NCI-H345 treated with DMSO at 0.1 percent for 48 hours (cell line): ENCODE measurements around the gene ZNF253.
"Not testable (repeated sequence)": the region's sequence is repeated elsewhere in the genome, so short reads cannot be mapped to it uniquely, and the experiment has no call there.

Experiments used
- DNase-seq: peaks from one replicate; lab custom pipeline; 2025; ENCODE audit not compliant: unreplicated experiment; lab: John Stamatoyannopoulos, UW

ZNF253 gene

GRCh38 chr19:19892055-19892941 is 26.6 kb downstream of the ZNF253 start:
- not testable (repeated sequence) for DNase-seq

- no peak for DNase-seq
Observed at GRCh38 chr19:19900139-19900728, 34.6 kb downstream of the ZNF253 start.

- peak; percentile 60 for DNase-seq
Observed at GRCh38 chr19:19900729-19901444, 35.2 kb downstream of the ZNF253 start, which contains the start of gene ZNF93. Gene ZNF93 (plus strand): TSS chr19:19900946. CDS start chr19:19901089, 143 bp downstream.

GRCh38 chr19:19907551-19907950 is 41.9 kb downstream of the ZNF253 start:
- DNase-seq = not testable (repeated sequence)

- no peak for DNase-seq
Observed at GRCh38 chr19:19909654-19910053, 44.0 kb downstream of the ZNF253 start.

- DNase-seq = no peak
Observed at GRCh38 chr19:19911150-19911549, 45.5 kb downstream of the ZNF253 start.

GRCh38 chr19:19914596-19914995 is 48.9 kb downstream of the ZNF253 start:
- no peak for DNase-seq

- not testable (repeated sequence) for DNase-seq
Observed at GRCh38 chr19:19930417-19930816, 64.7 kb downstream of the ZNF253 start.

GRCh38 chr19:19933432-19934314 is 68.0 kb downstream of the ZNF253 start:
- not testable (repeated sequence) for DNase-seq

- no peak for DNase-seq
Observed at GRCh38 chr19:19937403-19937802, 71.7 kb downstream of the ZNF253 start.

GRCh38 chr19:19938449-19938848 is 72.8 kb downstream of the ZNF253 start:
- no peak for DNase-seq

- no peak for DNase-seq
Observed at GRCh38 chr19:19943848-19944582, 78.3 kb downstream of the ZNF253 start.
